ENCODE results near the gene ZIC2.

ZIC2 gene

DNA sequence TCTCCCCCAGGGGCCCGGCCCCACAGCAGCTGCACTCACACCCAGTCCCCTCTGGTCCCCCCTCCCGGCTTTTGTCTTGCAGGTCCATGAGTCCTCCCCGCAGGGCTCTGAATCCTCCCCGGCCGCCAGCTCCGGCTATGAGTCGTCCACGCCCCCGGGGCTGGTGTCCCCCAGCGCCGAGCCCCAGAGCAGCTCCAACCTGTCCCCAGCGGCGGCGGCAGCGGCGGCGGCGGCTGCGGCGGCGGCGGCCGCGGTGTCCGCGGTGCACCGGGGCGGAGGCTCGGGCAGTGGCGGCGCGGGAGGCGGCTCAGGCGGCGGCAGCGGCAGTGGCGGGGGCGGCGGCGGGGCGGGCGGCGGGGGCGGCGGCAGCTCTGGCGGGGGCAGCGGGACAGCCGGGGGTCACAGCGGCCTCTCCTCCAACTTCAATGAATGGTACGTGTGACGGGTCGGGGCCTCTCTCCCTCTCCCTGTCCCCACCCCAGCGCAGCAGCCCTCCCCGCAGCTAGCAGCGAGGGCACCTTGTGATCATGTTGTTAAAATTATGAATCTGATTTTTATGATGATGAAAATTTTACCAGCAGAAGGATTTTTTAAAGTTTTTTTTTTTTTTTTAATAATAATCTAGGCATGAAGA is 3.8 kb downstream of the ZIC2 start:
- H3K4me2 ChIP-seq (ENCODE audit: low read length) = no peak overlapping the region
- H3K79me2 ChIP-seq (ENCODE audit: low read length) = peaks cover 19% of the 10 kb centered on the region
- no peak overlapping the region for H3K27ac ChIP-seq (ENCODE audit: low read length)

DNA sequence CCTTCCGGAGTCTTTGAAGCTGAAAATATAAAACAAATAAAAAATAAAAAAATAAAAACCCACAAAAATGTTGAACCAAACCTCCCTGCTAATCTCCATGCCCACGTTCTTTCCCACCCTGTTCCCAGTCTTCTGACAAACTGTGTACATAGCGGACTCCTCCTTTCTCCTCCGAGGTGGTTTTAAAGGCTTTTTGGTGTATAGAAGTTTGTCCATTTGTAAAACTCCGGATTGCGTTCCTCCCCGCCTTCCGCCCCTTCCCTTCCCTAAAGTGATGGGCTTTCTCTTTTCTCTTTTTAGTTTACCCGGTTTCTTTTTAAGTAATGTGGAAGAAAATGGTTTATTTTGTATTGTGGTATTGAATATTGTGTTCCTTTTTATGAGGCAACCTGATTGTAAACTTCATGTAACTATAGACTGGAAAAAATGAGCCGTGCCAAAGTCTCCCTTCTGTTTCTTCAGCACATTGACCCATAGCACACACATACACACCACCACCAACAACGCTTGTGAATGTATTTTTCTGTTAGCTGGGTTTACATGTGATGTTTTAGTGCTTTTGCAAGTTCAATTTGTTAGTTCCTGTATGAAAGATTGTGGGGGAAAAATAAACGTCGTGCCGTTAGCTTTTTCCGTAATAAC is 4.4 kb downstream of the ZIC2 start:
- Histone ChIP-seq H3K4me1 (ENCODE audit: low read length) (peaks cover 7% of the 10 kb centered on the region; the same call in 1 of the 2 replicates), H3K27me3 (ENCODE audit: low read depth, low read length) (no peaks in the 10 kb centered on the region), H3K9ac (ENCODE audit: low read length) (no peak overlapping the region)

More for the DNA sequence above, 3.8 kb downstream of the ZIC2 start:
- Histone ChIP-seq H3K36me3 (replicated peaks; ENCODE audit: low read depth, low read length) (no peaks in the 10 kb centered on the region), H3K9me3 (ENCODE audit: insufficient read depth, low read length) (no peaks in the 10 kb centered on the region), H4K20me1 (ENCODE audit: insufficient read depth, low read length) (no peaks in the 10 kb centered on the region), H2AFZ (ENCODE audit: low read depth, low read length) (no peak overlapping the region), H3K4me3 (ENCODE audit: low read length) (no peak overlapping the region), H3K4me1 (ENCODE audit: low read length) (peaks cover 7% of the 10 kb centered on the region; the same call in 1 of the 2 replicates), H3K9ac (ENCODE audit: low read length) (no peak overlapping the region), H3K27me3 (ENCODE audit: low read depth, low read length) (no peaks in the 10 kb centered on the region)
- TF ChIP-seq, protein P1, sequence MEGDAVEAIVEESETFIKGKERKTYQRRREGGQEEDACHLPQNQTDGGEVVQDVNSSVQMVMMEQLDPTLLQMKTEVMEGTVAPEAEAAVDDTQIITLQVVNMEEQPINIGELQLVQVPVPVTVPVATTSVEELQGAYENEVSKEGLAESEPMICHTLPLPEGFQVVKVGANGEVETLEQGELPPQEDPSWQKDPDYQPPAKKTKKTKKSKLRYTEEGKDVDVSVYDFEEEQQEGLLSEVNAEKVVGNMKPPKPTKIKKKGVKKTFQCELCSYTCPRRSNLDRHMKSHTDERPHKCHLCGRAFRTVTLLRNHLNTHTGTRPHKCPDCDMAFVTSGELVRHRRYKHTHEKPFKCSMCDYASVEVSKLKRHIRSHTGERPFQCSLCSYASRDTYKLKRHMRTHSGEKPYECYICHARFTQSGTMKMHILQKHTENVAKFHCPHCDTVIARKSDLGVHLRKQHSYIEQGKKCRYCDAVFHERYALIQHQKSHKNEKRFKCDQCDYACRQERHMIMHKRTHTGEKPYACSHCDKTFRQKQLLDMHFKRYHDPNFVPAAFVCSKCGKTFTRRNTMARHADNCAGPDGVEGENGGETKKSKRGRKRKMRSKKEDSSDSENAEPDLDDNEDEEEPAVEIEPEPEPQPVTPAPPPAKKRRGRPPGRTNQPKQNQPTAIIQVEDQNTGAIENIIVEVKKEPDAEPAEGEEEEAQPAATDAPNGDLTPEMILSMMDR (IDR thresholded peaks at IDR 0.05; ENCODE audit: low read depth, low read length) = no peak
- TF ChIP-seq EZH2phosphoT487 (IDR thresholded peaks at IDR 0.05; ENCODE audit: low read depth) = no peak

DNA sequence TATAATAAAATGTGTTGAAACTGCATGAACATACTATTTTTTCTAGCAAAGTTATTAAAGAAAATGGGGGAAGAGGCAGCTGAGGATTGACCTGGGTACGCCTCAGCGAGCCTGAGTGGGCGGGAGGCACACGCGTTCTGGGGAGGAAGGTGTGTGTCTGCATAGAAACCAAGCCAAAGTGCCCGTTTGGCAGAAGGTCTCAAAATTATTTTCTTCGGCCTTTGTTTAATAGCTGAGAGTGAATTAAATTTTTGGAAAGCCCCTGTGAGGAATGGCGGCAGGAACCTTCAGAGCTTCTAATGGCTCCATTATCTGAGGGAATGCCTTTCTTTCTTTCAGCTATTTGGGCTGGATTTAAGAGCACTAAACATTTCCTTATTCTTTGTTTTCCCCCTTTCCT is 5.2 kb downstream of the ZIC2 start:
- peaks cover 7% of the 10 kb centered on the region; the same call in 1 of the 2 replicates for H3K4me1 ChIP-seq (ENCODE audit: low read length)

More for the DNA sequence above, 4.4 kb downstream of the ZIC2 start:
- Histone ChIP-seq H2AFZ (ENCODE audit: low read depth, low read length) (no peak overlapping the region), H3K9me3 (ENCODE audit: insufficient read depth, low read length) (no peaks in the 10 kb centered on the region), H3K36me3 (replicated peaks; ENCODE audit: low read depth, low read length) (no peaks in the 10 kb centered on the region), H3K79me2 (ENCODE audit: low read length) (peaks cover 19% of the 10 kb centered on the region), H3K4me3 (ENCODE audit: low read length) (no peak overlapping the region), H3K4me2 (ENCODE audit: low read length) (no peak overlapping the region), H3K27ac (ENCODE audit: low read length) (no peak overlapping the region), H4K20me1 (ENCODE audit: insufficient read depth, low read length) (no peaks in the 10 kb centered on the region)
- TF ChIP-seq EZH2phosphoT487 (IDR thresholded peaks at IDR 0.05; ENCODE audit: low read depth) = no peak
- TF ChIP-seq, protein P1 (IDR thresholded peaks at IDR 0.05; ENCODE audit: low read depth, low read length) = no peak

More for the DNA sequence above, 5.2 kb downstream of the ZIC2 start:
- no peak overlapping the region for H3K4me3 ChIP-seq (ENCODE audit: low read length)
- no peaks in the 10 kb centered on the region for H3K36me3 ChIP-seq (replicated peaks; ENCODE audit: low read depth, low read length)
- TF ChIP-seq, protein P1 (IDR thresholded peaks at IDR 0.05; ENCODE audit: low read depth, low read length) = no peak
- TF ChIP-seq EZH2phosphoT487 (IDR thresholded peaks at IDR 0.05; ENCODE audit: low read depth) = no peak
- peaks cover 19% of the 10 kb centered on the region for H3K79me2 ChIP-seq (ENCODE audit: low read length)
- no peak overlapping the region for H3K9ac ChIP-seq (ENCODE audit: low read length)
- no peaks in the 10 kb centered on the region for H3K27me3 ChIP-seq (ENCODE audit: low read depth, low read length)
- H3K4me2 ChIP-seq (ENCODE audit: low read length) = no peak overlapping the region
- H4K20me1 ChIP-seq (ENCODE audit: insufficient read depth, low read length) = no peaks in the 10 kb centered on the region
- no peaks in the 10 kb centered on the region for H3K9me3 ChIP-seq (ENCODE audit: insufficient read depth, low read length)
- peak overlapping the region; percentile 6 for H2AFZ ChIP-seq (ENCODE audit: low read depth, low read length)
- no peak overlapping the region for H3K27ac ChIP-seq (ENCODE audit: low read length)

All from OCI-LY3 (cell line).